WI38 (cell line): ENCODE data around the gene ARHGEF38.

Source experiments
- H3K4me3 ChIP-seq: 2 replicates; pipeline ENCODE4 v1.5.1; 2011; ENCODE audit warnings: low read depth, mild to moderate bottlenecking, control low read depth, low read length
- CTCF ChIP-seq: IDR thresholded peaks from 2 replicates; pipeline ENCODE4 v1.5.1; 2012; ENCODE audit warnings: low read depth, mild to moderate bottlenecking, control low read depth, low read length

ARHGEF38 gene

GRCh38 chr4:105623099-105623498 is 70.7 kb downstream of the ARHGEF38 start:
- no peak overlapping the region for H3K4me3 ChIP-seq
- TF ChIP-seq CTCF, result no peak

- TF ChIP-seq CTCF, result no peak
- no peak overlapping the region for H3K4me3 ChIP-seq
Observed at GRCh38 chr4:105624530-105624929, 72.1 kb downstream of the ARHGEF38 start.

DNA sequence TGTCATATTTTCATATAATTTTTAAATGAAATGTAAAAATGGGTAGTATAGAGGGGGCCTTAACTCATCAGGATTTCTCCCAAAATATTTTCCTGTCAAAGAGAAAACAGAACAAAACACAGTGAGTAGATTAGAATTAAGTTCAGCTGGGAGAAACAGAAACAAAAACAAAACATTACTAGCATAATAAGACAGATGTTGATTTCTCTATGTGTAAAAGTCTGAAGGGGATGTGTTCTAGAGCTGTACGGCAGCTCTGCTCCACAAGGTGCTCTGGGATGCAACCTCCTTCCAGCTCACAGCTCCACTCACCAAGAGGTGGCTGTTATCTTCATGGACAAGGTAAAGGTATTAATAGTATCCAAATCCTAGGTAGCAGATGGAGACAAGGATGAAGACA is 72.8 kb downstream of the ARHGEF38 start:
- TF ChIP-seq CTCF, result no peak

GRCh38 chr4:105626846-105627245 is 74.4 kb downstream of the ARHGEF38 start:
- TF ChIP-seq CTCF, result no peak
- no peak overlapping the region for H3K4me3 ChIP-seq

More for the DNA sequence above, 72.8 kb downstream of the ARHGEF38 start:
- H3K4me3 ChIP-seq, result no peak overlapping the region

DNA sequence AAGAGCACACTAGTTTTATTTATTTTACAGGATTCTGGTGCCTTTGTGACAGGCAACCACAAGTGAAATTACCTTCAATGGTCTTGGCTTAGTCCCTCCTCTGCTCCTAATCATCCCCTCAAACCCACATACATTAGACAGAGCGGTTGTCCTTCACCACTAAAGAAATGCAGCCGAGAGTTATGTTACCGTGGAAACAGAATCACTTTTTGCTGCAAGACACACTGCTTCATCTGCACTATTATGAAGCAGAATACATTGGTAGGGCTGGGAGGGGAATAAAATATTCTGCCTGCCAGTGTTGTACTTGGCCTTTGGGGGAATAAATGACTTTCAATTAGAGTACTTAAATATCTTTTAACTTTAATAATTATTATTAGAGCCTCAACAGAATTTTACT is 75.2 kb downstream of the ARHGEF38 start:
- TF ChIP-seq CTCF, result no peak
- H3K4me3 ChIP-seq, result no peak overlapping the region

DNA sequence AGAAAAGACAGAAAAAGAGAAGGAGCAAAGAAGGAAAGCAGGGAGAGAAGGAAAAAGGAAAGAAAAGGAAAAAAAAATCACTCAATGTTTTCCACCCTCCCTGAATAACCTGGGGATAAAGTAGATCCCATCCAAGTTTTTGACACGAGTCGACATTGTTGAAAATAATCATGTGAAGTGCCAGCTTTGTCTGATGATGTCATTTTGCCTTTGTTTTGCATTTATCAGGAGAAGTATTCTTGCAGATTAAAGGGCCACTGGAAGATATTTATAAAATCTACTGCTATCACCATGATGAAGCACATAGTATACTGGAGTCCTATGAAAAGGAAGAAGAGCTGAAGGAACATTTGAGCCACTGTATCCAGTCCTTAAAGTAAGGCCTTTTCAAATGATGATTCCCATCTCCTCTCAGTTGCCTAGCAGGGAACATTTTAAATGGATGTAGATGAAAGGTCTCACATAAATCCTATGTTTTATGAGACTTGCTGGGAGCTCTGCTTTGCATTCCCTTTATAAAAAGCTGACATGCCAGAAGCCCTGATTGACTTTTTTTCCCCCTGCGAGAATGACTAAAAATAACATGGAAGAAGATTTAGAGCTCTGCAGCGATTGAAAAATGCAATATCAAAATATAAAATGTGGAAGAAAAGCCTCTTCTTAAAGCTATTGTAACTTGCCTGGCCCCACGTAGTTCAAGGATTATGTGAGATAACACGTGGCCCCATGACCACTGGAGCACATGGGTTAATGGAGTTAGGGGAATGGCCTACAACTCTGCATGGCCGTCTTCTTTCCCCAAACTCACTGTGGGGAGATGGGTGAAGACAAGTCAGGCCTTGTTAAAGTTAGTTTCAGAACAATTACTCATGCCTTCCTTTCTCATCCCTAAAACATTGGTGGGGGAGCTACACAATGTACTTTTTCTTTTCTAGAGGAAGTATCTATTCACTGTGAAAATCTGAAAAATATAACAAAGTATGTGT is 78.5 kb downstream of the ARHGEF38 start:
- no peak overlapping the region for H3K4me3 ChIP-seq
- TF ChIP-seq CTCF, result no peak

DNA sequence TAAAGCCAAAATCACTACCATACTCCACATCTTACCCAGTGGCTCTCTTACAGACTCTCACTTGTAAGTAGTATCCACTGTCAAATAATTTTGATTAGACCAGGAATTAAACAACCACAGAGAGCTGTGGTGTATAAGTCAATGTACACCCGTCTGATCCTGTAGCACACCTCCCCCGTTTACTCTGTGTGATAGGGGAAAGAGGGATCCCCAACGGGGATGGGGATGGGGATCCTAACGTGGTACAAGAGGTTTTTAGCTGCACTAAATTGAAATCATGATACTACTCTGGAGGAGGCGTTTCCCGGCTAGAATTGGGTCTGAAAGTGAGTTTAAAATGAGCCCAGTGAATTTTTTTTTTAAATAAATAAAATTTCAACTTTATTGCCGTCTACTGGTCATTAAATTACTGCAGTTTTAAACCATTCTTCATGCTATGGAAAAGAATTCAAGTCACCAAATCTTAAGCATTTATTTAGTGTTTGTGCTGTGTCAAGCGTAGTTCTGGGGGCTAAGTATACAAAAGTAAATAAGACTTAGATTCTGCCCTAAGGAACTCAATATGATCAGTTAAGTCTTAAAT is 79.5 kb downstream of the ARHGEF38 start:
- H3K4me3 ChIP-seq, result no peak overlapping the region
- no peak for TF ChIP-seq CTCF
